GM21737 (cell line): ENCODE results near the gene TMEM35A.
"Not testable (repeated sequence)": the region's sequence is repeated elsewhere in the genome, so short reads cannot be mapped to it uniquely, and the experiment has no call there.

Source experiments
- ATAC-seq: cut with Tn5 transposase; IDR thresholded peaks from one replicate; pipeline ENCODE4 v1.9.1; 2021; ENCODE audit warnings: mild to moderate bottlenecking, moderate library complexity; ENCODE audit not compliant: unreplicated experiment

The TMEM35A gene

GRCh38 chrX:101078716-101079598 lies at the start of gene TMEM35A:
TSS of gene TMEM35A (plus strand) at chrX:101078879. CDS start at chrX:101079003, 124 bp downstream.
- ATAC-seq, result no peak

GRCh38 chrX:101029665-101030064 lies 49.0 kb upstream of the TMEM35A start:
- no peak for ATAC-seq

- no peak for ATAC-seq
Observed at GRCh38 chrX:101037231-101037630, 41.4 kb upstream of the TMEM35A start.

GRCh38 chrX:101040197-101040596 lies 38.5 kb upstream of the TMEM35A start:
- ATAC-seq, result no peak

- ATAC-seq, result no peak
Observed at GRCh38 chrX:101051153-101051548, 27.5 kb upstream of the TMEM35A start.

- peak; percentile 91 for ATAC-seq
Observed at GRCh38 chrX:101051549-101052302, 27.0 kb upstream of the TMEM35A start, which contains the start of gene TRMT2B. TSS of gene TRMT2B (minus strand) at chrX:101052111. CDS start at chrX:101042289, 9,822 bp downstream.

- not testable (repeated sequence) for ATAC-seq
Observed at GRCh38 chrX:101056551-101056950, 22.1 kb upstream of the TMEM35A start.

GRCh38 chrX:101057093-101057714 lies 21.5 kb upstream of the TMEM35A start:
- no peak for ATAC-seq

GRCh38 chrX:101062176-101062575 lies 16.5 kb upstream of the TMEM35A start:
- ATAC-seq, result no peak

- ATAC-seq, result no peak
Observed at GRCh38 chrX:101071582-101071981, 7.1 kb upstream of the TMEM35A start.

- no peak for ATAC-seq
Observed at GRCh38 chrX:101079736-101080270, 1.1 kb downstream of the TMEM35A start.

GRCh38 chrX:101080326-101081124 lies 1.8 kb downstream of the TMEM35A start:
- no peak for ATAC-seq

GRCh38 chrX:101081231-101081630 lies 2.6 kb downstream of the TMEM35A start:
- ATAC-seq, result no peak

- no peak for ATAC-seq
Observed at GRCh38 chrX:101091817-101092216, 13.1 kb downstream of the TMEM35A start.

- peak; percentile 99 for ATAC-seq
Observed at GRCh38 chrX:101097546-101098453, 19.1 kb downstream of the TMEM35A start, which contains the start of gene CENPI. TSS of gene CENPI (plus strand) at chrX:101098204. CDS start at chrX:101101071, 2,867 bp downstream.

- ATAC-seq, result no peak
Observed at GRCh38 chrX:101108284-101108683, 29.6 kb downstream of the TMEM35A start.

GRCh38 chrX:101117701-101118100 lies 39.0 kb downstream of the TMEM35A start:
- no peak for ATAC-seq

GRCh38 chrX:101136235-101136634 lies 57.6 kb downstream of the TMEM35A start:
- no peak for ATAC-seq
